Testis (tissue), 3 donors: ENCODE results near the gene DYNC1I1. TPM values are rescaled to one million over a fixed set of nuclear protein-coding genes. Genes with fewer than 3 reads are reported as not detected.

Experiments used
- DNase-seq: peaks from one replicate; pipeline ENCODE4 v3.0.0-alpha.2; 2019
- H3K27ac ChIP-seq, 2 donors: fragments of 200-600 bp; sonication (generic); one replicate each; pipeline ENCODE4 v1.5.1; 2019
- H3K27me3 ChIP-seq: fragments of 200-600 bp; sonication (generic); one replicate; pipeline ENCODE4 v1.5.1; 2019
- H3K36me3 ChIP-seq: fragments of 200-600 bp; sonication (generic); one replicate; pipeline ENCODE4 v1.5.1; 2017; ENCODE audit warnings: low read depth; ENCODE audit errors: missing control alignments
- H3K4me1 ChIP-seq: fragments of 200-600 bp; sonication (generic); one replicate; pipeline ENCODE4 v1.5.1; 2019
- H3K4me3 ChIP-seq, 2 donors: fragments of 200-600 bp; sonication (generic); one replicate each; pipeline ENCODE4 v1.5.1; 2017 to 2019
- H3K9me3 ChIP-seq: fragments of 200-600 bp; sonication (generic); one replicate; pipeline ENCODE4 v1.5.1; 2017
- POLR2A ChIP-seq: fragments of 450-650 bp; IDR thresholded peaks from one replicate; pipeline ENCODE4 v1.6.1; 2017; ENCODE audit warnings: antibody characterized with exemption, mild to moderate bottlenecking, moderate library complexity
- WGBS, 2 donors: methylation state at CpG; one replicate each; pipeline ENCODE4 v1.1.5; 2018; 5-methylcytosine and 5-hydroxymethylcytosine counted together
- intact Hi-C: fragments of 100-400 bp; cut with DNase I; formaldehyde crosslinking; loops from one replicate; pipeline ENCODE4 v1.15.1; 2023; ENCODE audit warnings: low total_unique reads
- polyA plus RNA-seq: library from polyadenylated mRNA; stranded (reverse); fragments of 350-450 nt; fragmentation: Illumina TruSeq; extraction: RNeasy Lipid Tissue Mini Kit (QIAGEN cat#74804); gene quantifications from one replicate; pipeline ENCODE4 v1.2.3, GENCODE V29; 2014; ENCODE audit warnings: low read depth, low replicate concordance; ENCODE audit not compliant: insufficient read depth
- total RNA-seq, 2 donors: library from RNA; depleted of rRNA; stranded (reverse); fragments of >200 nt; gene quantifications; one replicate each; pipeline ENCODE4 v1.2.3, GENCODE V29; 2016
- TF ChIP-seq, protein P1 (sequence below), 3 experiments: fragments of 450-650 bp in 2 of 3; fragments of 200-600 bp in 1 of 3; sonication (generic) in 1 of 3; IDR thresholded peaks; one replicate each; pipeline ENCODE4 v1.5.1; 2016 to 2019; ENCODE audit warnings: antibody characterized with exemption in 3 of 3, mild to moderate bottlenecking in 2 of 3, moderate library complexity in 1 of 3

Gene DYNC1I1
- total and polyA plus RNA-seq, 3 donors from 2014 or later = 3.7 to 7.1 (median 5.0) TPM

DNA sequence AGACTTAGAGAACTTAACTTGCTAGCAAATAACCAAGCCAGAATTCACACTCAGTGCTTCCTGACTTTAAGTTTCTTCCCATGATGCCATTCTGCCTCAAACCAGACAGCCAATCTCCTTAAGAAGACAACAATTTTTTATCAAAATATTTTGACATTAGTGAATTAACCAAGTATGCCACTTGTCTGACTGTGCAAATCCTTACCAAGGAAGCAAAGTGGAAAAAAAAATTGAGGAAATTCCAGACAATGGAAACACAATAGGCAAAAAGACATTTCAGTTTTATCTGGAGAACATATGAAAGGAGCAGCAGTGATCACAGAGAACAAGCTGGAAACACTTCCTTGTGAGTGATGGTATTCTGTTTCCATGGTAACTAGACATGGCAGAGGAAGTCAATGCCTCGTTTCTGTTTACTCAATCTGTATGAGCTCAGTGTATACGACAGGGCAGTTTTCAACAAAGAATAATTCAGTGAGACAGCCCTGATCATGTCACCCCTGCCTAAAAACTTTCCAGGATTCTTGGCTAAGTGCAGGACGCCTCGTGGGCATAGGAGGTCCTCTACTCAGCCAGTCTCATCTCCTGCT, 114.2 kb downstream of the DYNC1I1 start:
- TF ChIP-seq POLR2A = no peak
- WGBS, 2 donors = 59 to 61% methylated on average over 4 of the region's 4 CpGs
- H3K36me3 ChIP-seq = no peaks in the 10 kb centered on the region
- no peak overlapping the region for H3K4me3 ChIP-seq
- no peaks in the 10 kb centered on the region for H3K4me1 ChIP-seq
- no peaks in the 10 kb centered on the region for H3K27me3 ChIP-seq
- intact Hi-C loops = no loop called here
- H3K27ac ChIP-seq = no peak overlapping the region
- H3K9me3 ChIP-seq = no peaks in the 10 kb centered on the region
- DNase-seq = no peak

DNA sequence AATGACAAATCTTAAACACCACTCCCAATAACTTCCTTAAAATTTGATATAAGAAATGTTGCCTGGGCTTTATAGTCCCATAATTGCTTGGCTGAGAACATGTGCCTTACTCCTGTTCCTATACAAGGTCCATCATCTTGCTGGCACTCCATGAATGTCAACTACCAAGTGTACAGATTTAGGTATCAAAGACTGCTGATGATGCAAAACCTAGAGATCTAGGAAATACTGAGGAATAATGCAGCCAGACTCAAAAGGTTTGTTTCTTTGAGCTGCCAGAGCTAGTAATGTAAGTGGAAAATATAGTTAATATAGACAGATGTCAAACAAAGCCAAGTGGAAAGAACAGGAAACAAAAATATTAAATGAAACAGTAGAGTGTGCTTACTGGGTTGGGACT, 121.1 kb downstream of the DYNC1I1 start:
- no peak overlapping the region for H3K4me3 ChIP-seq
- H3K27me3 ChIP-seq = no peaks in the 10 kb centered on the region
- no peak overlapping the region for H3K27ac ChIP-seq
- no peaks in the 10 kb centered on the region for H3K9me3 ChIP-seq
- TF ChIP-seq POLR2A = no peak
- TF ChIP-seq, protein P1, sequence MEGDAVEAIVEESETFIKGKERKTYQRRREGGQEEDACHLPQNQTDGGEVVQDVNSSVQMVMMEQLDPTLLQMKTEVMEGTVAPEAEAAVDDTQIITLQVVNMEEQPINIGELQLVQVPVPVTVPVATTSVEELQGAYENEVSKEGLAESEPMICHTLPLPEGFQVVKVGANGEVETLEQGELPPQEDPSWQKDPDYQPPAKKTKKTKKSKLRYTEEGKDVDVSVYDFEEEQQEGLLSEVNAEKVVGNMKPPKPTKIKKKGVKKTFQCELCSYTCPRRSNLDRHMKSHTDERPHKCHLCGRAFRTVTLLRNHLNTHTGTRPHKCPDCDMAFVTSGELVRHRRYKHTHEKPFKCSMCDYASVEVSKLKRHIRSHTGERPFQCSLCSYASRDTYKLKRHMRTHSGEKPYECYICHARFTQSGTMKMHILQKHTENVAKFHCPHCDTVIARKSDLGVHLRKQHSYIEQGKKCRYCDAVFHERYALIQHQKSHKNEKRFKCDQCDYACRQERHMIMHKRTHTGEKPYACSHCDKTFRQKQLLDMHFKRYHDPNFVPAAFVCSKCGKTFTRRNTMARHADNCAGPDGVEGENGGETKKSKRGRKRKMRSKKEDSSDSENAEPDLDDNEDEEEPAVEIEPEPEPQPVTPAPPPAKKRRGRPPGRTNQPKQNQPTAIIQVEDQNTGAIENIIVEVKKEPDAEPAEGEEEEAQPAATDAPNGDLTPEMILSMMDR (IDR thresholded peaks at IDR 0.05) = no peak
- no peaks in the 10 kb centered on the region for H3K4me1 ChIP-seq
- intact Hi-C loops = no loop called here
- no peaks in the 10 kb centered on the region for H3K36me3 ChIP-seq
- no peak for DNase-seq

DNA sequence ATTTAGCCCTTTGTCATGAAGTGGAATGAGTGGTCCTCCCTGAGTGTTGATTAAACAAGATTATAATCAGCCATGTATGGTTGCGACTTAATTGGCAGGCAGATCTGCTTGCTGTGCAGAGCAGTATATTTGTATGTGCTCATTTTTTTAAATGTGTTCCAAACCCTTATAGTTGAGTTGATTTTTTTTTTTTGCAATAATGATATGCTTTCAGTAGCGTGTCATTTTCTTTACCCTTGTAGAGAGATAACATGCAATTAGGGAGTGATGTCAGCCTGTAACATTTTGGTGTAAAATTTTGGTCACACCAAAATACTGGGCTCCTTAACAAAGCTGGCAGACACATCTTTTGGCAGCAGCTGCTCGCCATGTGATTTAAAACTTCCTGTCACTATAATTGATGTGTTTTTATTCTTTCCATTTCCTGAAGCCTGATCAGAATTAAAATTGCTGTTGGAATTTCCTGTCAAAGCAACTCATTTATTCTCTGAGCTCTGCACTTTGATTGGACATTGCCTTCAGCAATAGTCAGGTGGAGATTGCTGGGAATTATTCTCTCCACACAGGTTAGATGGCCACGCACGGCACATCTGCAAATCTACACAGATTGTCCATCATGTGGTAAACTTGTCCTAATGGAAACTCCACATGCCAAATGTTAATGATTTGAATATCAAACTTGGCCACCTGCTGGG, 125.3 kb downstream of the DYNC1I1 start:
- DNase-seq = no peak
- H3K9me3 ChIP-seq = no peaks in the 10 kb centered on the region
- H3K4me1 ChIP-seq = no peaks in the 10 kb centered on the region
- WGBS, 2 donors = 74 to 84% methylated on average over 5 of the region's 5 CpGs
- intact Hi-C loops = no loop called here
- H3K4me3 ChIP-seq = no peak overlapping the region
- no peaks in the 10 kb centered on the region for H3K36me3 ChIP-seq
- TF ChIP-seq, protein P1 (IDR thresholded peaks at IDR 0.05) = no peak
- no peak for TF ChIP-seq POLR2A
- H3K27ac ChIP-seq = no peak overlapping the region
- no peaks in the 10 kb centered on the region for H3K27me3 ChIP-seq

DNA sequence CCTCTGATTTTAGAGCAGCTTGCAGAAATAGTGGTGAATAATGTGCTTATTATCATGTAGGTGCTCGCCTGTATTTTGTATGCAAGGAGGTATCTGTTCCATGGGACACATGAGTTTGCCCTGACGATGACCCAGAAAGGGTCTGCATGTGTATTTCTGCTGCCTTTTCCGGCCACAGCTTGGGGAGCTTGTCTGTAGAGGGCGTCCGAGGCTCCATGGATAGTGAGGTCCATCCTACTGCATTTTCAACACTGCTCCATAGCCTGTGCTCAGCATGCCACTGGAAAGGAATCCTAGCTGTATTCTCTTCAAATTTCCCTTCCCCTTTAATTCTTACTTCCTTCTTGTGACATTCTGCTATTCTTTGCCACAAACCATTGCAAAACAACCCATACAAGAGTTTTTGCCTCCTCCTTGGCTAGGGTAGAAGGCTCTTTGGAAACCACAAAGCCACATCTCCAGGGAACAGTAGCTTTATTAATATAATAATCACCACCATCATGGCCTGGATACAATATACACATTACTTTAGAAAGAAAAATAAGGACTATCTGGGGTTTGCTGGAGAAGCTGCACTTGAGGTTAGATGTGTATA, 127.7 kb downstream of the DYNC1I1 start:
- DNase-seq = no peak
- H3K36me3 ChIP-seq = no peaks in the 10 kb centered on the region
- H3K4me3 ChIP-seq = no peak overlapping the region
- H3K4me1 ChIP-seq = no peaks in the 10 kb centered on the region
- no peaks in the 10 kb centered on the region for H3K9me3 ChIP-seq
- H3K27me3 ChIP-seq = no peaks in the 10 kb centered on the region
- TF ChIP-seq, protein P1 (IDR thresholded peaks at IDR 0.05) = no peak
- TF ChIP-seq POLR2A = no peak
- 62 to 85% methylated on average over 5 of the region's 5 CpGs for WGBS, 2 donors
- no peak overlapping the region for H3K27ac ChIP-seq
- intact Hi-C loops = no loop called here

DNA sequence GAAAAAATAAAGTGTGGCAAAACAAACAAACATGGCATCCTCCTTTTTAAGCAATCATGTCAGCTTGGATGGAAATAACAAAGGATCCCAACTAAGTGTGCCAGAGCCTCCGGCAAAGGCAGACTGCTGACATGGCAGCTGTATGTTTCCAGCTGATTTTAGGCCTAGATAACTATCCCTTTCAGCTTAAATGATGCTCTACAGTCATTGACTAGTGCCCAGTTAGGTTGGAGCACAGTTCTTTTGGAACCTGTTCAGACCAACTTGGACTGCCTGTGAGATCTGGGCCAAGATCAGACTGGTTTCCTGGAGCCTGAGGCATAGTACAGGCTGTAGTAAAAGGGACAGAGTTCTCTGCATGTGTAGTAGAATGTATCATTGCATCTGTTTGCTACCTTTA, 128.7 kb downstream of the DYNC1I1 start:
- TF ChIP-seq POLR2A = no peak
- TF ChIP-seq, protein P1 (IDR thresholded peaks at IDR 0.05) = no peak
- H3K27ac ChIP-seq = no peak overlapping the region
- intact Hi-C loops = no loop called here
- DNase-seq = no peak
- no peaks in the 10 kb centered on the region for H3K9me3 ChIP-seq
- 78 to 95% methylated on average over 1 of the region's 1 CpG for WGBS, 2 donors
- H3K36me3 ChIP-seq = no peaks in the 10 kb centered on the region
- H3K4me1 ChIP-seq = no peaks in the 10 kb centered on the region
- no peaks in the 10 kb centered on the region for H3K27me3 ChIP-seq
- no peak overlapping the region for H3K4me3 ChIP-seq
